Right lobe of liver (tissue), 6 donors: ENCODE results near the gene CSNK1A1. TPM values are rescaled to one million over a fixed set of nuclear protein-coding genes. Genes with fewer than 3 reads are reported as not detected.

ENCODE experiments used
- ATAC-seq, 4 donors: fragments of 200-7000 bp; cut with Tn5 transposase; one replicate each; pipeline ENCODE4 v1.9.1; 2020; ENCODE audit warnings: mild to moderate bottlenecking in 4 of 4, moderate library complexity in 4 of 4
- DNase-seq, 3 donors: peaks; one replicate each; pipeline ENCODE4 v3.0.0-alpha.2; 2020
- H3K27ac ChIP-seq, 3 donors: fragments of 200-600 bp; one replicate each; pipeline ENCODE4 v1.8.0; 2022
- H3K27me3 ChIP-seq, 2 donors: fragments of 200-600 bp; one replicate each; pipeline ENCODE4 v1.8.0; 2022
- H3K36me3 ChIP-seq, 4 donors: fragments of 200-600 bp; sonication (generic) in 1 of 4; one replicate each; pipeline versions ENCODE4 v1.5.1 to v1.8.0; 2017 to 2022; ENCODE audit warnings: control low read depth in 1 of 4
- H3K4me1 ChIP-seq, 4 donors: fragments of 200-600 bp; sonication (generic) in 1 of 4; one replicate each; pipeline versions ENCODE4 v1.5.1 to v1.8.0; 2017 to 2022; ENCODE audit warnings: control low read depth in 1 of 4
- H3K4me3 ChIP-seq, 3 donors: fragments of 200-600 bp; one replicate each; pipeline ENCODE4 v1.8.0; 2022
- H3K9me3 ChIP-seq, 4 donors: fragments of 200-600 bp; sonication (generic) in 1 of 4; one replicate each; pipeline versions ENCODE4 v1.5.1 to v1.8.0; 2017 to 2022; ENCODE audit warnings: control low read depth in 1 of 4
- POLR2A ChIP-seq: fragments of 450-650 bp; IDR thresholded peaks from one replicate; pipeline ENCODE4 v1.6.1; 2017; ENCODE audit warnings: antibody characterized with exemption, mild to moderate bottlenecking
- WGBS: methylation state at CpG from one replicate; pipeline ENCODE4 v1.1.6; 2018; ENCODE audit warnings: low coverage, low lambda C conversion rate; ENCODE audit not compliant: insufficient coverage; ENCODE audit errors: missing lambda C conversion rate; 5-methylcytosine and 5-hydroxymethylcytosine counted together
- intact Hi-C, 2 donors: fragments of 100-400 bp; cut with DNase I; formaldehyde crosslinking; loops; one replicate each; pipeline versions ENCODE4 v1.11.2 to v1.14.1; 2022
- total RNA-seq, 6 experiments: library from RNA; depleted of rRNA in 2 of 6; stranded (reverse); fragments of >200 nt in 2 of 6; fragmentation: NEBNext Ultra II Directional in 3 of 6; extraction: Animal tissue kit (Norgen Biotek cat#: 25700) in 3 of 6; gene quantifications; one replicate each; pipeline versions ENCODE4 v1.1.0 to v1.2.4, GENCODE V29; 2016 to 2023
- TF ChIP-seq, protein P1 (sequence below), 4 donors: fragments of 200-600 bp in 3 of 4; fragments of 450-650 bp in 1 of 4; IDR thresholded peaks; one replicate each; pipeline versions ENCODE4 v1.5.1 to v1.8.0; 2016 to 2022; ENCODE audit warnings: antibody characterized with exemption in 4 of 4, mild to moderate bottlenecking in 2 of 4
- donor health status: DM: no; HTN: yes; CAD: no.
- donor health status: DM: no; HTN: no; CAD: no.
- donor health status: DM: no; HTN: no; CAD: no.
- donor health status: DM: no; HTN: yes; CAD: no.
- donor health status: DM: no; HTN: yes; CAD: no.

Gene CSNK1A1
- total RNA-seq, 6 experiments from 2014 or later = 79.7 to 87.1 (median 83.8) TPM

DNA sequence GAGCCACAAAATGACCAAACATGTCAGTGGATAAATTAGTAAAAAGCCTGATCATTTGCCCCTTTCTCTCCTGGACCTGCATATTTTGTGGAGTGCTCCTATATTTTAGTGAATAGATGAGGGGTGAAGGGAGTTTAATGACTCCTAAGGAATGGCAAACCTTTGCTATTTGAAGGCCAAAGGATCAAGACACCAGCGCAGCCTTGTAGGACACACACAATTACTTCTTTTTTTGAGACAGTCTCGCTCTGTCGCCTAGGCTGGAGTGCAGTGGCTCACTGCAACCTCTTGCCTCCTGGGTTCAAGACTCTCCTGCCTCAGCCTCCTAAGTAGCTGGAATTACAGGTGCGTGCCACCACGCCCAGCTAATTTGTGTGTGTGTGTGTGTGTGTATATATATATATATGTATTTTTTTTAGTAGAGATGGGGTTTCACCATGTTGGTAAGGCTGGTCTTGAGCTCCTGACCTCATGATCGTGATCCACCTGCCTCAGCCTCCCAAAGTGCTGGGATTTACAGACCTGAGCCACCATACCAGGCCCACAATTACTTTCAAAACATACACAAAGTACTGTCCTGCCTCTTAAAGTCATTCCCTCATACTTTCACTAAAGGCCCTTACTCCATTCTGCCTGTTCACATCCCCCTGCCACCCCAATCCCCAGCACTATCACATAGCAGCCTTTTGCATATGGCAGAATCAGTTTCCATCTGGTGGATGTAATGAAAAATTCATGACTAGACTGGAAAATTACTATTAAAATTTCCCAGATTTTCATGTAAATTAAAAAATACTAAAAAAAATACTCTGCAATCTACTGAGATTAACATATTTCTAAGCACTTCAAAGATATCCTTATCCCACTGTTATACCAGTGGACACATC is 60.4 kb downstream of the CSNK1A1 start:
- ATAC-seq (no peak), DNase-seq (no peak)
- Histone ChIP-seq H3K9me3 (no peaks in the 10 kb centered on the region), H3K4me1 (peaks cover 0 to 5% (median 0%) of the 10 kb centered on the region in 4 donors), H3K27ac (no peak overlapping the region), H3K27me3 (no peaks in the 10 kb centered on the region), H3K36me3 (peaks cover 0 to 10% (median 4%) of the 10 kb centered on the region in 4 donors), H3K4me3 (no peak overlapping the region)
- intact Hi-C loops = no loop called here
- no peak for TF ChIP-seq POLR2A
- TF ChIP-seq, protein P1, sequence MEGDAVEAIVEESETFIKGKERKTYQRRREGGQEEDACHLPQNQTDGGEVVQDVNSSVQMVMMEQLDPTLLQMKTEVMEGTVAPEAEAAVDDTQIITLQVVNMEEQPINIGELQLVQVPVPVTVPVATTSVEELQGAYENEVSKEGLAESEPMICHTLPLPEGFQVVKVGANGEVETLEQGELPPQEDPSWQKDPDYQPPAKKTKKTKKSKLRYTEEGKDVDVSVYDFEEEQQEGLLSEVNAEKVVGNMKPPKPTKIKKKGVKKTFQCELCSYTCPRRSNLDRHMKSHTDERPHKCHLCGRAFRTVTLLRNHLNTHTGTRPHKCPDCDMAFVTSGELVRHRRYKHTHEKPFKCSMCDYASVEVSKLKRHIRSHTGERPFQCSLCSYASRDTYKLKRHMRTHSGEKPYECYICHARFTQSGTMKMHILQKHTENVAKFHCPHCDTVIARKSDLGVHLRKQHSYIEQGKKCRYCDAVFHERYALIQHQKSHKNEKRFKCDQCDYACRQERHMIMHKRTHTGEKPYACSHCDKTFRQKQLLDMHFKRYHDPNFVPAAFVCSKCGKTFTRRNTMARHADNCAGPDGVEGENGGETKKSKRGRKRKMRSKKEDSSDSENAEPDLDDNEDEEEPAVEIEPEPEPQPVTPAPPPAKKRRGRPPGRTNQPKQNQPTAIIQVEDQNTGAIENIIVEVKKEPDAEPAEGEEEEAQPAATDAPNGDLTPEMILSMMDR (IDR thresholded peaks at IDR 0.05) = no peak
- WGBS = 86% methylated on average over 6 of the region's 6 CpGs

DNA sequence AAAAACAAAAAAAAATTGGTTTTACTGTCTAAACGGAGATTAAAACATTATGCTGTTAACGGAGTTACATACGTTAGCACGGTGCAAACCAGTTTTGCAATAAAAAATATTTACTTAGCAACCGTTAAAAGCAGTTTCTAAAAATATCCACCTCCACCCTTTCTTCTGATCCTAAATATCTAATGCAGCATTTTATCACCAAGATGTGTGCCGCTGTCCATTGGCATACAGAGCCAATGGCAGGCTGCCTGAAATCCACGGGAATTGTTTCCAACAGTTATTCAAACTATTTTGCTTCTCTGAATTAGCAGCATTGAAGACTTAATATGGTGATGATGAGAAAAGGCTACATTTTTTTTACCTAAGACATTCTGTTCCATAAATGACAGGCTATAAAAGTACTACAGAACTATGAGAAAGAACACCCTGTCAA is 61.6 kb downstream of the CSNK1A1 start:
- intact Hi-C loops = no loop called here
- peak in 1 of 4 donors; percentile 10 for ATAC-seq
- no peaks in the 10 kb centered on the region for H3K9me3 ChIP-seq
- no peaks in the 10 kb centered on the region for H3K27me3 ChIP-seq
- TF ChIP-seq POLR2A = no peak
- TF ChIP-seq, protein P1 (IDR thresholded peaks at IDR 0.05) = no peak
- WGBS = 21% methylated on average over 7 of the region's 7 CpGs
- H3K36me3 ChIP-seq = peaks cover 0 to 9% (median 1%) of the 10 kb centered on the region in 4 donors
- no peak overlapping the region for H3K4me3 ChIP-seq
- DNase-seq = no peak
- no peak overlapping the region for H3K27ac ChIP-seq
- H3K4me1 ChIP-seq = peaks cover 0 to 5% (median 0%) of the 10 kb centered on the region in 4 donors

DNA sequence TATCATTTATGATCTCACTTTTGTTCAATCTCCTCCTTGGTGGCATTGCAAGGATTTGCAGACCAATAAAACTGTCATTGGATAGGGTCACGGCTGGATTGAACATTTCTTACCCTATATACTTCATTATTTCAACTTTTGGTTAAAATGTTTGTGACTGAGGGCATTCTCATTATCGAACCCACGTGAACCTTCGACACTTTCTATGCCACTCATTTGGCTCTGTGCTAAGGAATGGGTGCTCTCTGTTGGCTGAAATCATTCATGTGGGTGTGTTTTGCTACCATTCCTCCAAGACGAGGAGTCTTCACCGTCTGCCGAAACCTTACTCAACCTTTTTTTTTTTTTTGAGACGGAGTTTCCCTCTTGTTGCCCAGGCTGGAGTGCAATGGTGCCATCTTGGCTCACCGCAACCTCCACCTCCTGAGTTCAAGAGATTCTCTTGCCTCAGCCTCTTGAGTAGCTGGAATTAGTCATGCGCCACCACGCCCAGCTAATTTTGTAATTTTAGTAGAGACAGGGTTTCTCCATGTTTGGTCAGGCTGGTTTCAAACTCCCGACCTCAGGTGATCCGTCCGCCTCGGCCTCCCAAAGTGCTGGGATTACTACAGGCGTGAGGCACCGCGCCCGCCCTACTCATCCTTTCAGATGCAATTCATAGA is 62.5 kb downstream of the CSNK1A1 start:
- H3K9me3 ChIP-seq = no peaks in the 10 kb centered on the region
- TF ChIP-seq, protein P1 (IDR thresholded peaks at IDR 0.05) = no peak
- TF ChIP-seq POLR2A = no peak
- peaks cover 0 to 1% (median 0%) of the 10 kb centered on the region in 4 donors for H3K36me3 ChIP-seq
- no peaks in the 10 kb centered on the region for H3K27me3 ChIP-seq
- no peak for ATAC-seq
- 76% methylated on average over 11 of the region's 19 CpGs for WGBS
- no peak overlapping the region for H3K27ac ChIP-seq
- H3K4me1 ChIP-seq = peaks cover 0 to 5% (median 0%) of the 10 kb centered on the region in 4 donors
- intact Hi-C loops = no loop called here
- no peak for DNase-seq
- H3K4me3 ChIP-seq = no peak overlapping the region

DNA sequence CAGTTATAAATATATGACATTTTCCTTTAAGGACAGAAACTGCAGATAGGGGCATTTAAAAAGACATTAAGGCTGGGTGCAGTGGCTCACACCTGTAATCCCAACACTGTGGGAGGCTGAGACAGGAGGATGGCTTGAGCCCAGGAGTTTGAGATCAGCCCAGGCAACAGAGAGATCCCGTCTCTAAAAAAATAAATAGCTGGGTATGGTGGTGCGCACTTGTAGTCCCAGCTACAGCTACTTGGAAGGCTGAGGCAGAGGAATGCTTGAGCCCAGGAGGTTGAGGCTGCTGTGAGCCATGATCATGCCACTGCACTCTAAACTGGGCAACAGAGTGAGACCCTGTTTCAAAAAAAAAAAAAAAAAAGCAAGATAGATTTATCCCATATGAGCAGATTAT is 63.6 kb downstream of the CSNK1A1 start:
- Histone ChIP-seq H3K36me3 (no peaks in the 10 kb centered on the region), H3K27me3 (no peaks in the 10 kb centered on the region), H3K27ac (no peak overlapping the region), H3K9me3 (no peaks in the 10 kb centered on the region), H3K4me1 (peaks cover 0 to 5% (median 0%) of the 10 kb centered on the region in 4 donors), H3K4me3 (no peak overlapping the region)
- WGBS = 75% methylated on average over 2 of the region's 2 CpGs
- intact Hi-C loops = no loop called here
- ATAC-seq (no peak), DNase-seq (no peak)
- TF ChIP-seq, protein P1 (IDR thresholded peaks at IDR 0.05) = no peak
- no peak for TF ChIP-seq POLR2A
